NCI-H526 treated with DMSO at 0.1 percent for 48 hours (cell line): Measurements from ENCODE around the gene TMX2.

Experiments
- DNase-seq: peaks from one replicate; lab custom pipeline; 2025; lab: John Stamatoyannopoulos, UW

Gene TMX2

DNA sequence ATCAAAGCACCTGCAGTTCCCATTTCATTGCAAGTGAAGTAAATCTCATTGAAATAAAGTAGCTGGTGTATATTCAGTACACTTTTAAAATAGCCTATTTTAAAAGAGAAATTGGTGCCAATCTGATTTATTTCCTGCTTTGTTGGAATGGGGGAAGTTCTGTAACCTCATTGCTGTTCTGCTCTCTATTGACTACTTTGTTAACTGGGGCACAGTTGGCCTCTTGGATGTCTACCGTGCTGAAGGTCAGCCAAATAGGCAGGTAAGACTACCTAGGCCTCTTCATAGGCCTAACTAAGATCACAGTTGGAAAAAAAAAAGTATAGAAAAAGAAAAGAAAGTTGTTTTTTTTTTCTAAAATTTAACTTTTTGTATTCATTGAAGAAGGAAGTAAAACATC is 58.4 kb downstream of the TMX2 start:
- no peak for DNase-seq

DNA sequence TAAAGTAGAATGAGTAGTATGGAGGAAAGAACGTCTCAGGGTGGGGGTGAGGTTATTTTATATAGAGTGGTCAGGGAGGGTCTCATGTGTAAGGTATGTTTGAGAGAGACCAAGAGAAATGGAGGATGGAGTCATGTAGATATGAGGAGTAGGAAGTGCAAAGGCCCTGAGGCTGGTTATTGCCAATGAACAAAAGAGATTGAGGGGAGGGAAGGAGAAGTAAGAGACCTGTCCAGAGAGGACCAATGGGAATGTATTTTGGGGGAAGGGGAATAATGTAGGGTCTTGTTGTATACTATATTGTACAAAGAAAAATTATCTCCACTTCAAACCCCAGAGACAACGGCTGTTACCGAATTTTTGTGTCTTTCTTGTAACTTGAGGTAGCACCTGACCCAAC is 59.0 kb downstream of the TMX2 start:
- DNase-seq, result no peak

DNA sequence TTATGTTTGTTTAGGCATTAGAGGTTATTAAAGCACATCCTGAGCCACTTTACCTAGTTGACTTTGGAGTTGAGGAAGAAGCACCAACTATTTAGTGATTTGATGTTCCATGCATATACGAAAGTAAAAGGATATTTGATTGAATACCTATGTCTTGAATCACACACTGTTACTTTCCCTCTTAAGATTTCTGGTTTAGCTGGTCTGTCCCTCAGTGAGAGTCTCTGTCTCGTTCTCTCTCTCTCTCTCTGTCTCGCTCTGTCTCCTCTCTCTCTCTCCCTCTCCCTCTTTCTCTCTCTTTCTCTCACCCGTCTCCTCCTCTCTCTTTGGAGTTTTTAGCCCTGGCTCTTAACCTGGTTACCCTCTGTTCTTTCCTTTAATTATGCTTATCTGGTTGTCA is 60.2 kb downstream of the TMX2 start:
- no peak for DNase-seq

DNA sequence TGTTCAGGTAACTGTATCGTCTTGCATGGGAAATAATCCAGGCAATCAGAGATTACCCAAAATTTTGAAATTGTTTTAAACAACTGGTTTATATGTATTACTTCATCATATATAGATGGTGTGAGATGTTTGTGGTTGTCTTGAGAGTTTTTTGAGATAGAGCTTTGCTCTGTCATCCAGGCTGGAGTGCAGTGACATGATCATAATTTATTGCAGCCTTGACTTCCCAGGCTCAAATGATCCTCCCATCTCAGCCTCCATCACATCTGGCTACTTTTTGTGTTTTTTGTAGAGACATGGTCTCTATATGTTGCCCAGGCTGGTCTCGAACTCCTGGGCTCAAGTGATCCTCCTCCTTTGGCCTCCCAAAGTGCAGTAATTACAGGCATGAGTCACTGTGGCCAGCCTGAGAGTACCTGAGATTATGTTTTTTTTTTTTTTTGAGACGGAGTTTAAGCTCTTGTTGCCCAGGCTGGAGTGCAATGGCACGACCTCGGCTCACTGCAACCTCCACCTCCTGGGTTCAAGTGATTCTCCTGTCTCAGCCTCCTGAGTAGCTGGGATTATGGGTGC is 60.7 kb downstream of the TMX2 start:
- DNase-seq, result no peak

DNA sequence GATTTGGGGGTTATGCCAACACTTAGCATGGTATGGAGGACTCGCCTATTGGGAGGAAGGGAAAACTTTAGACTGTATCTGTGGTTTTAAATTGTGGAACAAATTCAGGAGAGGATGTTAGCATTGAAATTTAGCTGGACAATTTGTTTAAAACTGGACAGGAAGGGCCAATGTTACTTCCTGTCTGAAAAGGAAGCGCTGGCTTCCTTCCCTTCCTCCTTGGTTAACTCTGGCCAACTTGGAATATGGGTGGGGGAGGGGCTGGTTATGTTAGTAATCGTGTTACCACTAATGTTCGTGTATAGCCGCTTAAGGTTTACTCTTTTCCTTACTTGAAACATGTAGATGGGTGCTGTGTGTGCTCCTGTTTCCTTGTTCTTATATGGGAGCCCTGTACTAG is 63.1 kb downstream of the TMX2 start:
- DNase-seq, result no peak

DNA sequence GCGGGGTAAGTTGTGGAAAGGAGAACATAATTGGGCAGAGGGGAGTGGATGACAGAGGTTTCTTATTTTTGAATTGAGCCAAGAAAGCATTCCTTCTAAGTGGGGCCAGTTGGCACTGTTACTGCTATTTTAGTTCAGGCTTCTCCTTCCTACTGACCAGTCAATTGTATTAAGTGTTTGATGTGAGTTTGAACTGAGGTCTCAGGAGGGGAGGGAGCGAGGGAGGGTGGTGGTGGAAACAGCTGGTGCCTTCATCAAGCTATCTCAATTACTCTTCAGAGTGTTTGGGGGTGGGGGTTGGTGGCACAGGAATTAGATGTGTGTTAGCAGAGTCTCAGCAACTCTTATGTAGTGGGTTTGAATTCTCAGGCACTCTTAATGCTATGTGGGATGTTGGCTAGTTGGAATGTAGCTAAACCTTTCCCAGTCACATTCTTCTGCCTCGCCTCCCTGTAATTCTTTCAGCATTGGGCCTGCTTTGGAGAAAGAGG is 63.7 kb downstream of the TMX2 start:
- no peak for DNase-seq

DNA sequence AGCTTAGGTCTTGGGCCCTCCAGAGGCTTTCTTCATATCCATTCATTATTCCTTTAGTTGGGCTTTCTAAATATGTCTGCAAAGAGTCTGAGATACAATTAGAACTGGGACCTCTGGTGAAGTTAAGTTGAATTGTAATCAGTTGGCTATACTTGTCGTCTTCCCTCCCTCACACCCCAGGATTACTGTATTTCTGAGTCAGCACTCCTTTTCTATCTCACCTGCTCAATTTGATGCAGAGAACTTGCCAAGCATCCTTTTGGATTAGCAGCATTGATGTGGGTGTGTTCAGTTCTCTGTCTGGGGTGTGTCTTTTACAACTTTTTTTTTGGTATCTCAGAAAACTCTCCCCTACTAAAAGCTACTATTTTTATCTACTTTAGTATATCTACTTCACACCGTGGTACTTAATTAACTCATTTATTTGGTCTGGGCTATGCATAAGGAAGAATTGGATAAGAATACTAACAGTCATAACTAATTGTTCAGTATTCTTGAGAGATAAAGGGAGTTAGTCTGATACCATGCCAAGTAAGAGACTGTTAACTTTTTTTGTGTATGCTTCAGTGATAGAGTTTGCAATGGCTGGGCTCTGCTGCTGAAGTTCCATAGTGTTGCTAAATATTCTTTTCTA is 64.3 kb downstream of the TMX2 start:
- no peak for DNase-seq

DNA sequence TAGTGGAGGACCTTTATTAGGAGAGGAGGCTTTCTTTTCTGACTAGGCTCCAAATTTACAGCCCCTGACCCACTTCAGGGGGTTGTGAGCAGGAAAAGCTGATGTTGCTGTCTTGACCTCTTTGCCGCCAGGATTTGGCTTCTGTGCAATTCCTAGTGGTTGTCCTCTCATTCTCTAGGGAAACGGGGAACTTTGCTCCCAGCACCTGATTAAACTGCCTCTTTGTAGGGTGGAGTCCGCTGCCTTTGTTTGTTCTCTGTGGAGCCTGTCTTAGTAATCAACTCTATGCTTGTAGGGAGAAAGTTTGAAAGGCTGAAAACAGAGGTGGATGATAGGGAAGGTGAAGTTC is 65.5 kb downstream of the TMX2 start:
- peak; percentile 22 for DNase-seq

DNA sequence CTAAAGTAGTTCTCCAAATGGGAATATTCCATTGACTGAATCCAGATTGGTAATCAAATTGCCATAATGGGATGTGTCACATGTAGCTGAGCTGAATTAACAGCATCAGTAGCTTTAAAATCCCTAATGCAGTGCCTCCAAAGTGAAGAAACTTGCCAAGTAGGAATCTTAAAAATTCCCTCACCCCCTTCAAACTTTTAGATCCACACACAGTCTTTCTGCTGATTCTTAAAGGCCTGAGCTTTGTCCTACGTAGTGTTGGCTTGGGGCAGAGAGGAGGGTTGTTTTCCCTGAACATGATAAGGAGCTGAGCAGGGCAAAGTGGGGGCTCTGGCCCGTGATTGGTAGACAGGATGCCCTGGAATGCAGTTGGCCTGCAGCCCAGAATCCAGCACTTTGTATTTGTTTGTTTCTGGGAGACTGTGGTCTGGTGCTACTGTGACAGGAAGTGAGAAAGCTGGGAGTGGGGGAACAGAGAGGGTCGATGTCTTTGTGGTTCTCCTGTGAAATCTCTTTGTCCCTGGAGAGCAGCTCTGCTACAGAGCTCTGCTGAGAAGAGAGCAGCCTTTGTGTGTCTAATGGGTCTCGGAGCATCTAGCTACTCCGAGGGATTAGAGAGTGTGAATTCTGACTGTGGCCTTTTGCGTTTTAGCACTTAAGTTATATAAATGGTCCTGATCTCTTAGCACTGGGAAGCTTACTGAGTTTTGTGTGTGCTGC is 66.1 kb downstream of the TMX2 start:
- peak; percentile 38 for DNase-seq

DNA sequence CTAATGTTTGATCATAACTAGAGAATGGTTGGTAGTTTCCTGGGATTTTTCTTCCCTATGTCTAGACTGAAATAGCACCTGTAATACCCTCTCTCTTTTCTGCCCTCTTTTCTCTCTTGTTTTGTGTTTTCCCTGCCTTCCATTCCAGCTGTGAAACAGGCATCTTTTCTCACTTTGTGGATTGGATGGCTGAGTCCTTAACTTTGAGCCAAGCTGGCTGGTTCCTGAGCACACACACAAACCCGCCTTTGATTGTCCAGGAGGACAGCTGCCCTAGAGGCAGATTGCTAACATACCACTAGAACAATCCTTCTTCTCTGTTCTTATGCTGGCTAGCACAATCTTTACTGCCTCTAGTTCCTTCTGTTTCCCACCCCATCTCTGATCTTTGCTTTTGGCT is 66.9 kb downstream of the TMX2 start:
- no peak for DNase-seq

DNA sequence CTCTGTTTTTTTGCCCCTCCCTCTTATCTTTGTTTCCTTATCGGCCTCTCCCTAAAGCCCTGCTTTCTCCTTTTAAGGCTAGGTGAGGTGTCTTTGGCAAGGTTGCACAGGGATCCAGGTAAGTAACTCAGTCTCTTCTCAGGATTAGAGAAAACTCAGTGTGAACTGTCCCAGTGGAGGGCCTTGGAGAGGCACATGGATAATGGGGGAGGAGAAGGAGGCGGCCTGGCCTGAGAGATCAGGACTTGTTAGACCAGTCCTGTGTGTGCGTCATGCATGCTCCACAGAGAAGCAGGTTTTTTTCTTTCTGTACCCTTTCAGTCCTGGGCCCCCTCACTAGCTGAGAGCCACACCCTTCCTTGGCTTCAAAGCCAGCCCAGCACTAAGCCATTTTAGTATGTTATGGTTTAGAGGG is 69.1 kb downstream of the TMX2 start:
- DNase-seq, result no peak

DNA sequence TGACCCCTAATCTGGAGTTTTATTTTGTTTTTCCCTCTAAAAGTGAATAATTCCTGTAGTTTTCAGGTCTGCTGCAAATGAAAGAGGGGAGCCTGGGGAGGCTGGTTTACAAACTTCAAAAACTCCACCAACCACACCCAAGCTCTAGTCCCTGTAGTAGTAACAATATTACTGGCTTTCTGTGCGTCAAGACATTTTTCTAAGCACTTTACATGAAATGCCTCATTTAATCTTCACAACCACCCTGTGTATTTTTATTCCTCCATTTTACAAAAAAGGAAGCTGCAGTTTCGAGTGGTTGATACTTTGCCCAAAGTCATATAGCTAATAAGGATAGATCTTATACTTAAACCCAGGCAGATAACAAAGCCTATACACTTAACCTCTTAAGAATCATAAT is 72.7 kb downstream of the TMX2 start:
- no peak for DNase-seq

DNA sequence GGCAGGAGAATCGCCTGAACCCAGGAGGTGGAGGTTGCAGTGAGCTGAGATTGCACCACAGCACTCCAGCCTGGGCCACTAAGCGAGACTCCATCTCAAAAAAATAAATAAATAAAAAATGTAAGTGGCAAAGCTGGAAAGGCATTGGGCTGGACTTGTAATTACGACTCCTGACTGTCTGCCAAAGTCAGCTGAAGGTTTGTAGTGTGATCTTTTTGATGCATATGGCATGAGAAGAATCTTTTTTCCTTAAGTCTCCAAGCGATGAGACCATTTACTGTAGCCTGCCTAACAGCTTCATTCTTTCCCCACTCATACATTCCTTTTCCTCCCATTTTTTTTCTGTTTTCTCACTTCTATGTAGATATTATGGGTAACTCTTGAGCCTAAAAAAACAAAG is 74.0 kb downstream of the TMX2 start:
- no peak for DNase-seq

DNA sequence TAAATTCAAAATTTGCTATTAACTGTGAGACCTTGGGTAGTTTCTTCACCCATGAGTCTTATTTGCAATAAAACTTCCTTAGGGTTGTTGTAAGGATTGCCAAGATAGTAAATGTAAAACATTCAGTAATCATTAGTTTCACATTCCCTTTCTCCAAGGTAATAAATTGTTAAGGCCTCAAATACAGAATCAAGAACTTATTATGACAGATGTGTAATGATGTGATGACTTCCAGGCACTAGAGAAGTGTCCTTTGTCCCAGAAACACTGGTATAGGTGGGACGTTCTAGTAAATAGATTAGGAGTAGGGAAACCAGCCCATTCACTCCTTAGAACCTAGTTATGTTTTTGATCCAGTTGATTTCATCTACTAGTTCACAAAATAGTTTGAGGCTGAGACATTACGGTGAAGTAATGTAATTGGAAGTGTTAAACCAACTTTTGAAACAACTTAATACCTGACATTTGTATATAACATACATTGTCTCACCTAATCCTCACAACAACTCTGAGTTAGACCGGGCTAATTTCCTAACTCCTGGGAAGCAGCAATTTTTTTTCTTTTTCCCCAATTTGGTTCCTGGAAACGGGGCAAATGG is 74.7 kb downstream of the TMX2 start:
- no peak for DNase-seq

DNA sequence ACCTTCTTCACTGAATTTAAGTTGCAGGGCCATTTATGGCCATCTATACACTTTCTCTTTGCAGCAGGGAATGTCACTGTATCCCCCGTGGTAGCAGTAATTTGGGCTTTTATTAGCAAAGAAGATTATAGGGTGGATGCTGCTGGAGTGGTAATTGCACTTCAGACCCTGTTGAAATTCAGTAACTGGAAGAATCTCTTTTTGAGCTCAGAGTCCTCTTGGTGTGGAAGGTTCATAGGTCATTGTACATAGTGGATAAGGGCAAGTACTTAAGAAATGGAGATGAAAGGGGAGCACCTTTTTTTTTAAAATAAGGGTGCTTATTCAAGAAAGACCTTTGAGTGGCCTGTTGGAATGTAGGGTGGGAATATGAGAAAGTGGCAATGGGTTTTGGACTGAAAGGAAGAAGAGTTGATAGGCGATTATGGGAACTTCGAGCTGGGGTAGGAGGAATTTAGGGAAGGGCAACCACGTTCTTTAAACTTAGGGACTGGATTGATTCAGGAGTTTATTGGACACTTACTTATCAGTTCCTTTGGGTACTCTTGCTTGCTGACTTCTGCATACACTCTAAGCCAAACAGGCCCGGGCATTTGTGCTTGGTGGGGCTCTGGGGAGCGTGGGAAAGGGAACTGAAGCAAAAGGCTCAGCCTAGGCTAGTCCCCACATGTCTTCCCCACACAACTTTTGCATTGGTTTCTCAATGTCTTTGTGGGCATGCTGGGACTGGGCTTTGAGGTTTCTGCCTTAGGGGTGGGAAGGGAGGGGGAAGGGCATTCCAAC is 75.7 kb downstream of the TMX2 start:
- DNase-seq, result no peak

DNA sequence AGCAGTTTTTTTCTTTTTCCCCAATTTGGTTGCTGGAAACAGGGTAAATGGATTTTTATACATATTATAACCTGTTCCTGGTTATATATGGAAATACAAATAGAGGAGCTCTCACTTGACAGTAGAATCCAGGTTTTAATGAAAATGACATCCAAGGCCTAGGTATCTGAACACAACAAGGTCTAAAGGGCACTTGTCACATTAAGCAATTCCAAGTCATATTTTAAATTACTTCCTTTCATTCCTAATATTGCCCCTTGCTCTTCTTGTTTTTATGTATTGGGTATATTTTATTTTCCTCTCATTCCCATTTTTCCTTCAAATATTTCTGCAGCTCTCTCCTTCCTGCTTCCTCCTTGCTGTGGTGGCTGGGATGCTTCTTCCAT is 76.3 kb downstream of the TMX2 start:
- DNase-seq, result no peak
